ENCODE data around the gene NT5DC2. TPM values are rescaled to one million over a fixed set of nuclear protein-coding genes. Genes with fewer than 3 reads are reported as not detected.

NT5DC2 gene
- total and polyA plus RNA-seq, 2 of the 8 experiments (the other 6 are each of a cell fraction or from before 2014, with no cell fraction given): 331 to 477 TPM

DNA sequence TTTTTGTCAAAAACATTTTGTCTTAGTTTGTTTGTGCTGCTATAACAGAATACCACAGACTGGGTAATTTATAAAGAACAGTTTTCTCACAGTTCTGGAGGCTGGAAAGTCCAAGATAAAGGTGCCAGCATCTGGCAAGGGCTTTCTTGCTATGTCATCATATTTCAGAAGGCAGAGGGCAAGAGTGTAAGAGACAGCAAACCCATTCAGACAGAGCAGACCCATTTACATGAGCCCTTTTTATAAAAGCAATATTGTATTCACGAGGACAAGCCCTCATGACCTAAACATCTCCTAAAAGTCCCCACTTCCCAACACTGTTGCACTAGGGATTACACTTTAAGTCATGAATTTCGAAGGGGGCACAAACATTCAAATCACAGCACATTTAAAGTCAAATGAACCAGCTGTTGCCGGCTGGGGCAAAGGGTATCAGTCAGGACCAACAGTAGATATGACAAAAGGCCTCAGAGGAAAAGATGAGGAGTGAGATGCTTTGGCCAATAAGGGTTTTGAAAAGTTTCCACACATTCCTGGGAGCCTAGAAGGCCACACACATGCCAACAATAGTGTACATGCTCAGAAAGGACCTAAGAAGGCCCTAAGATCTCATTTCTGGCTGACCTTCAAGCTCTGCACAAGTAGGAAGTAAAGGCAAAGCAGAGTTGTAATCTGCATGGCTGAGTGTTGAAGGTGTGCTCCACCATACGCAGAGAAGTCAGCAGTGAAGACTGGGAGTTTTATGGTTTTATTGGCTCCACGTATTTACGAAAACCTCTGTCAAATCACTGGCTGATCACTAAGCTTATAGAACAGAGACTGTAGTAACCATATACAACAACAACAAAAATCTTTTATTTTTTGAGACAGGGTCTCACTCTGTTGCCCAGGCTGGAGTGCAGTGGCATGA, 40.7 kb upstream of the NT5DC2 start:
- TF ChIP-seq SP1 (IDR thresholded peaks at IDR 0.05; ENCODE audit: low read depth, low read length) (no peak), RBBP5 (IDR thresholded peaks at IDR 0.05; ENCODE audit: borderline replicate concordance, low read depth, low read length) (no peak), SRF (IDR thresholded peaks at IDR 0.05; ENCODE audit: low read depth, low read length) (no peak), MAFK (IDR thresholded peaks at IDR 0.05; ENCODE audit: low read depth, low read length) (no peak), TEAD4 (IDR thresholded peaks at IDR 0.05; ENCODE audit: low read depth, low read length) (no peak), SIRT6 (IDR thresholded peaks at IDR 0.05; ENCODE audit: low read length) (no peak), E2F6 (IDR thresholded peaks at IDR 0.05) (no peak), BCL11A (IDR thresholded peaks at IDR 0.05; ENCODE audit: low read depth in 2 of 2, low read length in 2 of 2) (no peak)
- TF ChIP-seq, protein P1, sequence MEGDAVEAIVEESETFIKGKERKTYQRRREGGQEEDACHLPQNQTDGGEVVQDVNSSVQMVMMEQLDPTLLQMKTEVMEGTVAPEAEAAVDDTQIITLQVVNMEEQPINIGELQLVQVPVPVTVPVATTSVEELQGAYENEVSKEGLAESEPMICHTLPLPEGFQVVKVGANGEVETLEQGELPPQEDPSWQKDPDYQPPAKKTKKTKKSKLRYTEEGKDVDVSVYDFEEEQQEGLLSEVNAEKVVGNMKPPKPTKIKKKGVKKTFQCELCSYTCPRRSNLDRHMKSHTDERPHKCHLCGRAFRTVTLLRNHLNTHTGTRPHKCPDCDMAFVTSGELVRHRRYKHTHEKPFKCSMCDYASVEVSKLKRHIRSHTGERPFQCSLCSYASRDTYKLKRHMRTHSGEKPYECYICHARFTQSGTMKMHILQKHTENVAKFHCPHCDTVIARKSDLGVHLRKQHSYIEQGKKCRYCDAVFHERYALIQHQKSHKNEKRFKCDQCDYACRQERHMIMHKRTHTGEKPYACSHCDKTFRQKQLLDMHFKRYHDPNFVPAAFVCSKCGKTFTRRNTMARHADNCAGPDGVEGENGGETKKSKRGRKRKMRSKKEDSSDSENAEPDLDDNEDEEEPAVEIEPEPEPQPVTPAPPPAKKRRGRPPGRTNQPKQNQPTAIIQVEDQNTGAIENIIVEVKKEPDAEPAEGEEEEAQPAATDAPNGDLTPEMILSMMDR (IDR thresholded peaks at IDR 0.05; ENCODE audit: control extremely low read depth in 1 of 3, insufficient read depth in 1 of 3, low read depth in 1 of 3, low read length in 3 of 3): no peak
- no peak overlapping the region for H3K4me2 ChIP-seq (ENCODE audit: insufficient read depth in 1 of 2, low read depth in 2 of 2, low read length in 2 of 2)
- H3K4ac ChIP-seq (replicated peaks; ENCODE audit: insufficient read length, low read depth, low read length): no peak overlapping the region
- no peak overlapping the region for H2BK15ac ChIP-seq (ENCODE audit: low read length)
- no peak overlapping the region for H2BK5ac ChIP-seq (ENCODE audit: low read depth, low read length)
- H3K18ac ChIP-seq (ENCODE audit: extremely low read depth, low read length): no peak overlapping the region
- H3K36me3 ChIP-seq (ENCODE audit: control insufficient read depth in 2 of 4, insufficient read depth in 4 of 4, low read length in 3 of 4): peaks cover 0 to 27% (median 8%) of the 10 kb centered on the region in 4 experiments; a peak in 6 of 8 replicates
- H3K9ac ChIP-seq (replicated peaks in 1 of 4; ENCODE audit: extremely low read depth in 1 of 4, low read depth in 3 of 4, low read length in 3 of 4): no peak overlapping the region
- no peaks in the 10 kb centered on the region for H3K79me1 ChIP-seq (ENCODE audit: low read depth, low read length)
- H2AFZ ChIP-seq (ENCODE audit: low read length): no peak overlapping the region
- no peak overlapping the region for H3K56ac ChIP-seq (replicated peaks; ENCODE audit: insufficient read length, low read depth, low read length)
- H4K5ac ChIP-seq (ENCODE audit: insufficient read length, low read depth, low read length): no peak overlapping the region
- no peak overlapping the region for H3K14ac ChIP-seq (ENCODE audit: insufficient read length)
- WGBS, 2 experiments (ENCODE audit: extremely low coverage in 1 of 2, insufficient coverage in 1 of 2, insufficient read length in 1 of 2, insufficient replicate concordance in 2 of 2, low coverage in 1 of 2, low lambda C conversion rate in 2 of 2, missing lambda C conversion rate in 1 of 2): 94% methylated on average over 6 of the region's 6 CpGs; no CpG with 5 or more reads in 1 of the 2 experiments
- no peak overlapping the region for H3K4me3 ChIP-seq (ENCODE audit: extremely low read depth in 1 of 4, insufficient read depth in 2 of 4, low read depth in 3 of 4, low read length in 4 of 4)
- H4K20me1 ChIP-seq (replicated peaks in 1 of 2; ENCODE audit: control insufficient read depth in 1 of 2, insufficient read depth in 2 of 2, low read length in 2 of 2): no peaks in the 10 kb centered on the region
- no peak overlapping the region for H3K23ac ChIP-seq (ENCODE audit: insufficient read length)
- H3K27me3 ChIP-seq (replicated peaks in 1 of 4; ENCODE audit: control insufficient read depth in 3 of 4, extremely low read depth in 1 of 4, insufficient read depth in 3 of 4, low read length in 3 of 4): no peaks in the 10 kb centered on the region
- ChIA-PET POLR2A (ENCODE audit: partially characterized antibody) (interaction anchor here (0.6 to 1.4 kb wide), 2 partner anchors 16 to 21 kb away, joined by 3 to 4 read pairs; no protein-coding TSS in a partner anchor), CTCF (ENCODE audit: partially characterized antibody) (interaction anchor here (0.6 kb wide), 1 partner anchor 294 kb away, joined by 3 read pairs; no protein-coding TSS in a partner anchor)
- no peaks in the 10 kb centered on the region for H3K23me2 ChIP-seq (ENCODE audit: low read depth, low read length)
- no peak for DNase-seq (ENCODE audit: low read depth in 1 of 2, low spot score in 2 of 2)
- H3K4me1 ChIP-seq (replicated peaks in 1 of 4; ENCODE audit: control insufficient read depth in 3 of 4, insufficient read depth in 4 of 4, low read length in 3 of 4): no peaks in the 10 kb centered on the region
- H2AK5ac ChIP-seq (ENCODE audit: low read depth, low read length): no peak overlapping the region
- no peaks in the 10 kb centered on the region for H3K79me2 ChIP-seq (ENCODE audit: control insufficient read depth in 1 of 2, insufficient read depth in 2 of 2, low read length in 2 of 2)
- H3K27ac ChIP-seq (ENCODE audit: low read depth, low read length): no peak overlapping the region
- no peak overlapping the region for H2BK12ac ChIP-seq (ENCODE audit: low read depth, low read length)
- H2BK120ac ChIP-seq (replicated peaks; ENCODE audit: low read depth, low read length): no peak overlapping the region
- H4K8ac ChIP-seq (ENCODE audit: extremely low read depth, insufficient read depth, low read length): no peak overlapping the region
- no peaks in the 10 kb centered on the region for H3K9me3 ChIP-seq (ENCODE audit: insufficient read depth in 2 of 2, low read depth in 1 of 2, low read length in 1 of 2)
- no peak for FAIRE-seq
- no peak overlapping the region for H2BK20ac ChIP-seq (ENCODE audit: low read length)
- H4K91ac ChIP-seq (replicated peaks; ENCODE audit: insufficient read length, low read length): no peak overlapping the region
